COLO829 (cell line): Measurements from ENCODE around the gene UGT2B10.

Experiments
- DNase-seq: peaks from one replicate; pipeline ENCODE4 v3.0.0; 2012; ENCODE audit warnings: low spot score

Gene UGT2B10

GRCh38 chr4:68871809-68872642, 56.2 kb downstream of the UGT2B10 start:
- no peak for DNase-seq

GRCh38 chr4:68872643-68873502, 57.1 kb downstream of the UGT2B10 start:
- DNase-seq = no peak

GRCh38 chr4:68874507-68874906, 58.7 kb downstream of the UGT2B10 start:
- no peak for DNase-seq

GRCh38 chr4:68877555-68877954, 61.8 kb downstream of the UGT2B10 start:
- no peak for DNase-seq

GRCh38 chr4:68878048-68878447, 62.3 kb downstream of the UGT2B10 start:
- DNase-seq = no peak
